ENCODE measurements around the gene KLHL28. TPM values are rescaled to one million over a fixed set of nuclear protein-coding genes. Genes with fewer than 3 reads are reported as not detected.

KLHL28 gene
- total and polyA plus RNA-seq, 2 donors (not counting 3 experiments of a cell fraction or from before 2014, with no cell fraction given): 2.9 to 7.3 TPM

DNA sequence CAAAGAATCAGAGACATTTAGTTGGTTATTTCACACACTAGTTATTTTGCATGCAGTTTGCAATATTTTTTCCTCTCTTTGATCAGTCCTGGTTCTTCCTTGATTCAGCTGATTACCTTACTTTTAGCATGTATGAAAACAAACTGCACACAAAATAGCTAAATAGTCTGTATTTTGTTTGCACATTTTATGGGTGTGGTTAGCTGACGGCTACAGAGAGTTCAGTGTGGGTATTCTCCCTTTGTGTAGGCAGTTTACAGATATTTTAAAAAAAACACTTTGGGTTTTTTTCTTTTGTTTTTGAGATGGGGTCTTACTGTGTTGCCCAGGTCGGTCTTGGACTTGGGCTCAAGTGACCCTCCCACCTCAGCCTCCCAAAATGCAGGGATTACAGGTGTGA lies 28.8 kb upstream of the KLHL28 start:
- Histone ChIP-seq H4K20me1 (replicated peaks; ENCODE audit: control insufficient read depth, extremely low read depth, insufficient read depth, low read length) (no peaks in the 10 kb centered on the region), H3K9me1 (replicated peaks; ENCODE audit: control insufficient read depth, extremely low read depth, insufficient read depth, low read length) (no peaks in the 10 kb centered on the region), H2AFZ (ENCODE audit: low read depth, low read length) (no peak overlapping the region), H3K4me1 (ENCODE audit: control insufficient read depth, extremely low read depth, insufficient read depth, low read length) (no peaks in the 10 kb centered on the region), H3K27me3 (ENCODE audit: control insufficient read depth in 2 of 2, insufficient read depth in 2 of 2, low read length in 2 of 2) (no peaks in the 10 kb centered on the region), H3K9me3 (replicated peaks; ENCODE audit: control insufficient read depth, insufficient read depth, low read length) (no peaks in the 10 kb centered on the region), H3K4me3 (replicated peaks in 1 of 3; ENCODE audit: insufficient read depth in 1 of 3, low read depth in 1 of 3, low read length in 3 of 3) (no peak overlapping the region), H3K79me2 (ENCODE audit: control insufficient read depth, insufficient read depth, low read length) (peaks cover 4% of the 10 kb centered on the region), H3K9ac (replicated peaks; ENCODE audit: extremely low read depth, insufficient read depth, low read length) (no peak overlapping the region), H3K27ac (ENCODE audit: insufficient read depth, low read depth, low read length) (no peak overlapping the region), H3K36me3 (ENCODE audit: control insufficient read depth in 2 of 2, extremely low read depth in 1 of 2, insufficient read depth in 2 of 2, low read length in 2 of 2) (no peaks in the 10 kb centered on the region), H3K4me2 (ENCODE audit: insufficient read depth, low read length) (no peak overlapping the region)
- intact Hi-C loops (cut with micrococcal nuclease): no loop called here
- dilution Hi-C loops (cut with MboI; ENCODE audit: extremely low pct_ligation_motif_present, low sequenced_read_pairs): no loop called here
- CTCF ChIA-PET: interaction anchor here (0.6 to 0.7 kb wide), 2 partner anchors 16 to 96 kb away, joined by 3 read pairs; no protein-coding TSS in a partner anchor
- DNase-seq (ENCODE audit: low read depth, low spot score) (no peak), FAIRE-seq (no peak)
- TF ChIP-seq POLR2AphosphoS5 (IDR thresholded peaks at IDR 0.05; ENCODE audit: insufficient read depth, low read depth, low read length) (no peak), JUN (IDR thresholded peaks at IDR 0.05; ENCODE audit: borderline replicate concordance, insufficient read depth, insufficient read length, low read depth) (no peak), POLR2A (IDR thresholded peaks at IDR 0.05; ENCODE audit: low read depth, low read length) (no peak), GATA2 (IDR thresholded peaks at IDR 0.05; ENCODE audit: insufficient read depth, insufficient read length, low read depth, low read length) (no peak)
- TF ChIP-seq, protein P1, sequence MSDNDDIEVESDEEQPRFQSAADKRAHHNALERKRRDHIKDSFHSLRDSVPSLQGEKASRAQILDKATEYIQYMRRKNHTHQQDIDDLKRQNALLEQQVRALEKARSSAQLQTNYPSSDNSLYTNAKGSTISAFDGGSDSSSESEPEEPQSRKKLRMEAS (IDR thresholded peaks at IDR 0.05; ENCODE audit: insufficient read depth, insufficient read length): no peak
- POLR2A ChIA-PET: no interaction called here
- no TSS peak for BruUV-seq (replicated peaks)

DNA sequence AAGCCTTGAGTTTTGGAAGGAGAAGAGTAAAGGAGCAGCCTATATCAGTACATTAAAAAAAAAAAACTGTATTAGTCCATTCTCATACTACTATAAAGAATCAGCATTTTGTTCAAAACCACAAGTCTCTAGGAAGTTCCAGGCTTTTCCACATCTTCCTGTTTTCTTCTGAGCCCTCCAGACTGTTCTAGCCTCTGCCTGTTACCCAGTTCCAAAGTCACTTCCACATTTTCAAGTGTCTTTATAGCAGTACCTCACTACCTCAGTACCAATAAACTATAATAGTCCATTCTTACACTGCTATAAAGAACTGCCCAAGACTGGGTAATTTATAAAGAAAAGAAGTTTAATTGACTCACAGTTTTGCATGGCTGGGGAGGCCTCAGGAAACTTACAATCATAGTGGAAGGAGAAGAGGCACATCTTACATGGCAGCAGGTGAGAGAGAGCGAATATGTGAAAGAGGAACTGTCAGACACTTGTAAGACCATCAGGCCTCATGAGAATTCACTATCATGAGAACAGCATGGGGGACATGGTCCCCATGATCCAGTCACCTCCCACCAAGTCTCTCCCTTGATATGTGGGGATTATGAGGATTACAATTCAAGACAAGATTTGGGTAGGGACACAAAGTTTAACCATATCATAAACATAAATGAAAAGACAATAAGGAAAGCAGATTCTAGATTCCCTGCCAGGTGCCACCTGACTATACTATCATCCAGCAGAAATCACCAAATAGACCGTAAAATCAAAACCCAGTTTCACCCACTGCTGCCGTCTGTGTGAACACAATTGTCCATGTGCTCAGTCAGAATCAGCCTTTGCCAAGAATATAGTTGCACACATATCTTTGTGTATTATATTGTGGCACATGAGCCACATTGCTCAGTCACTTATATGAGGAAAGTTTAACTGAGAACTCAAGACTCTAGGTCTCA lies 28.0 kb upstream of the KLHL28 start:
- peaks cover 4% of the 10 kb centered on the region for H3K79me2 ChIP-seq (ENCODE audit: control insufficient read depth, insufficient read depth, low read length)
- no peak for DNase-seq (ENCODE audit: low read depth, low spot score)
- H4K20me1 ChIP-seq (replicated peaks; ENCODE audit: control insufficient read depth, extremely low read depth, insufficient read depth, low read length): no peaks in the 10 kb centered on the region
- H3K27me3 ChIP-seq (ENCODE audit: control insufficient read depth in 2 of 2, insufficient read depth in 2 of 2, low read length in 2 of 2): no peaks in the 10 kb centered on the region
- TF ChIP-seq, protein P1 (IDR thresholded peaks at IDR 0.05; ENCODE audit: insufficient read depth, insufficient read length): no peak
- TF ChIP-seq, protein P2, sequence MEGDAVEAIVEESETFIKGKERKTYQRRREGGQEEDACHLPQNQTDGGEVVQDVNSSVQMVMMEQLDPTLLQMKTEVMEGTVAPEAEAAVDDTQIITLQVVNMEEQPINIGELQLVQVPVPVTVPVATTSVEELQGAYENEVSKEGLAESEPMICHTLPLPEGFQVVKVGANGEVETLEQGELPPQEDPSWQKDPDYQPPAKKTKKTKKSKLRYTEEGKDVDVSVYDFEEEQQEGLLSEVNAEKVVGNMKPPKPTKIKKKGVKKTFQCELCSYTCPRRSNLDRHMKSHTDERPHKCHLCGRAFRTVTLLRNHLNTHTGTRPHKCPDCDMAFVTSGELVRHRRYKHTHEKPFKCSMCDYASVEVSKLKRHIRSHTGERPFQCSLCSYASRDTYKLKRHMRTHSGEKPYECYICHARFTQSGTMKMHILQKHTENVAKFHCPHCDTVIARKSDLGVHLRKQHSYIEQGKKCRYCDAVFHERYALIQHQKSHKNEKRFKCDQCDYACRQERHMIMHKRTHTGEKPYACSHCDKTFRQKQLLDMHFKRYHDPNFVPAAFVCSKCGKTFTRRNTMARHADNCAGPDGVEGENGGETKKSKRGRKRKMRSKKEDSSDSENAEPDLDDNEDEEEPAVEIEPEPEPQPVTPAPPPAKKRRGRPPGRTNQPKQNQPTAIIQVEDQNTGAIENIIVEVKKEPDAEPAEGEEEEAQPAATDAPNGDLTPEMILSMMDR (IDR thresholded peaks at IDR 0.05; ENCODE audit: extremely low read depth in 1 of 2, insufficient read depth in 1 of 2, low read depth in 1 of 2, low read length in 2 of 2): no peak
- TF ChIP-seq JUN (IDR thresholded peaks at IDR 0.05; ENCODE audit: borderline replicate concordance, insufficient read depth, insufficient read length, low read depth): no peak
- no peak for TF ChIP-seq EZH2 (IDR thresholded peaks at IDR 0.05; ENCODE audit: borderline replicate concordance, low read depth, low read length, severe bottlenecking)
- TF ChIP-seq GATA2 (IDR thresholded peaks at IDR 0.05; ENCODE audit: insufficient read depth, insufficient read length, low read depth, low read length): no peak
- TF ChIP-seq MYC (IDR thresholded peaks at IDR 0.05; ENCODE audit: low read depth, low read length): no peak
- TF ChIP-seq POLR2A (IDR thresholded peaks at IDR 0.05; ENCODE audit: low read depth, low read length): no peak
- no peak for TF ChIP-seq POLR2AphosphoS5 (IDR thresholded peaks at IDR 0.05; ENCODE audit: insufficient read depth, low read depth, low read length)
- TF ChIP-seq FOS (IDR thresholded peaks at IDR 0.05; ENCODE audit: borderline replicate concordance, insufficient read depth, low read length): no peak
- H3K4me3 ChIP-seq (replicated peaks in 1 of 3; ENCODE audit: insufficient read depth in 1 of 3, low read depth in 1 of 3, low read length in 3 of 3): no peak overlapping the region
- no peak overlapping the region for H3K9ac ChIP-seq (replicated peaks; ENCODE audit: extremely low read depth, insufficient read depth, low read length)
- ChIA-PET POLR2A (no interaction called here), CTCF (interaction anchor here (0.7 kb wide), 1 partner anchor 16 kb away, joined by 3 read pairs; no protein-coding TSS in a partner anchor)
- H3K27ac ChIP-seq (ENCODE audit: insufficient read depth, low read depth, low read length): no peak overlapping the region
- H2AFZ ChIP-seq (ENCODE audit: low read depth, low read length): no peak overlapping the region
- no peak overlapping the region for H3K4me2 ChIP-seq (ENCODE audit: insufficient read depth, low read length)
- FAIRE-seq: no peak
- no peaks in the 10 kb centered on the region for H3K9me3 ChIP-seq (replicated peaks; ENCODE audit: control insufficient read depth, insufficient read depth, low read length)
- no peaks in the 10 kb centered on the region for H3K4me1 ChIP-seq (ENCODE audit: control insufficient read depth, extremely low read depth, insufficient read depth, low read length)
- BruUV-seq (replicated peaks): no TSS peak
- no peaks in the 10 kb centered on the region for H3K36me3 ChIP-seq (ENCODE audit: control insufficient read depth in 2 of 2, extremely low read depth in 1 of 2, insufficient read depth in 2 of 2, low read length in 2 of 2)
- intact Hi-C loops (cut with micrococcal nuclease): no loop called here
- dilution Hi-C loops (cut with MboI; ENCODE audit: extremely low pct_ligation_motif_present, low sequenced_read_pairs): no loop called here
- H3K9me1 ChIP-seq (replicated peaks; ENCODE audit: control insufficient read depth, extremely low read depth, insufficient read depth, low read length): no peaks in the 10 kb centered on the region

All from endothelial cell of umbilical vein (primary cell).